Measurements from ENCODE around the gene CD300LB.
"Not testable (repeated sequence)": the region's sequence is repeated elsewhere in the genome, so short reads cannot be mapped to it uniquely, and the experiment has no call there.

The CD300LB gene

GRCh38 chr17:74513987-74514631, 17.2 kb downstream of the CD300LB start:
- H3K4me2 ChIP-seq (ENCODE audit: low read depth, low read length, poor library complexity, severe bottlenecking) = no peak overlapping the region
- TF ChIP-seq EZH2phosphoT487 (conservative IDR thresholded peaks at IDR 0.05; ENCODE audit: low read length) = no peak
- no peak for TF ChIP-seq CTCF (IDR thresholded peaks at IDR 0.05; ENCODE audit: insufficient read depth, low read length, poor library complexity, severe bottlenecking)
- no peaks in the 10 kb centered on the region for H4K20me1 ChIP-seq (ENCODE audit: low read depth, low read length)
- no peak overlapping the region for H3K9ac ChIP-seq (ENCODE audit: low read length)
- H3K27ac ChIP-seq (ENCODE audit: low read depth, low read length) = no peak overlapping the region
- H3F3A ChIP-seq (ENCODE audit: insufficient read depth) = peaks cover 6% of the 10 kb centered on the region; the same call in 1 of the 2 replicates
- no peaks in the 10 kb centered on the region for H3K9me2 ChIP-seq (replicated peaks; ENCODE audit: insufficient read depth, low read length)
- H3K27me3 ChIP-seq (ENCODE audit: low read length) = no peaks in the 10 kb centered on the region
- no peaks in the 10 kb centered on the region for H3K79me2 ChIP-seq (ENCODE audit: insufficient read depth, low read length)
- no peak overlapping the region for H3K4me3 ChIP-seq (ENCODE audit: insufficient read depth, low read length, poor library complexity, severe bottlenecking)
- H3K9me3 ChIP-seq (ENCODE audit: insufficient read depth, low read length) = peaks cover 18% of the 10 kb centered on the region; the same call in 1 of the 2 replicates
- H2AFZ ChIP-seq (ENCODE audit: low read depth, low read length, severe bottlenecking) = no peak overlapping the region
- no peaks in the 10 kb centered on the region for H3K36me3 ChIP-seq (ENCODE audit: low read length)

DNA sequence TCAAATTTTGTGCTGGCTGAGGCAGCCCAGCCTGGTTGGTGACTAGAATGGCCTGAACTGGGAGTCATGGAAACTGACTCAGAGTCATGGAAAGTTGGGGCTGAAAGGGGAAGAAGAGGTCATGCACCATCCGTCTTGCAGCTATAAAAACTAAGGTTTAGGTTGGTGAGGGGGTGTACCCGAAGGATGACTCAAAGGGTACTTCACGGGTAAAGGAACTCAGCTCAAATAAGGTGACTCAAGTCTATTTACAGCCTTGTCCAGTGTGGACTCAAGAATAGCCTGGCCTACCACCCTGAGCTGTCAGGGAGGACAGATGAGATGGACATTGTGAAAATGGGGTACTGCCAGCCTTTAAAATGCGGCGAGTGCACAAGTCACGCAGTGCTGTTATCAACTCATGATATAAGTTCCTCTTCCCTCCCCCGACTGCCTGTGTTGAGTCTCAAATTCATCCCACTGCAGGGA, 18.6 kb downstream of the CD300LB start:
- Histone ChIP-seq H4K20me1 (ENCODE audit: low read depth, low read length) (no peaks in the 10 kb centered on the region), H3K27me3 (ENCODE audit: low read length) (no peaks in the 10 kb centered on the region), H3K4me3 (ENCODE audit: insufficient read depth, low read length, poor library complexity, severe bottlenecking) (no peak overlapping the region), H3K79me2 (ENCODE audit: insufficient read depth, low read length) (no peaks in the 10 kb centered on the region), H2AFZ (ENCODE audit: low read depth, low read length, severe bottlenecking) (no peak overlapping the region), H3F3A (ENCODE audit: insufficient read depth) (peaks cover 6% of the 10 kb centered on the region; the same call in 1 of the 2 replicates), H3K9ac (ENCODE audit: low read length) (no peak overlapping the region), H3K9me3 (ENCODE audit: insufficient read depth, low read length) (peaks cover 13% of the 10 kb centered on the region; the same call in 1 of the 2 replicates), H3K9me2 (replicated peaks; ENCODE audit: insufficient read depth, low read length) (no peaks in the 10 kb centered on the region), H3K27ac (ENCODE audit: low read depth, low read length) (no peak overlapping the region), H3K4me2 (ENCODE audit: low read depth, low read length, poor library complexity, severe bottlenecking) (no peak overlapping the region), H3K36me3 (ENCODE audit: low read length) (no peaks in the 10 kb centered on the region)
- TF ChIP-seq EZH2phosphoT487 (conservative IDR thresholded peaks at IDR 0.05; ENCODE audit: low read length) (no peak), CTCF (IDR thresholded peaks at IDR 0.05; ENCODE audit: insufficient read depth, low read length, poor library complexity, severe bottlenecking) (no peak)

- Histone ChIP-seq H3K9me2 (replicated peaks; ENCODE audit: insufficient read depth, low read length) (no peaks in the 10 kb centered on the region), H3K36me3 (ENCODE audit: low read length) (no peaks in the 10 kb centered on the region), H3F3A (ENCODE audit: insufficient read depth) (peaks cover 6% of the 10 kb centered on the region; the same call in 1 of the 2 replicates), H3K4me2 (ENCODE audit: low read depth, low read length, poor library complexity, severe bottlenecking) (no peak overlapping the region), H3K27me3 (ENCODE audit: low read length) (no peaks in the 10 kb centered on the region), H2AFZ (ENCODE audit: low read depth, low read length, severe bottlenecking) (no peak overlapping the region), H3K79me2 (ENCODE audit: insufficient read depth, low read length) (no peaks in the 10 kb centered on the region), H3K4me3 (ENCODE audit: insufficient read depth, low read length, poor library complexity, severe bottlenecking) (no peak overlapping the region), H3K27ac (ENCODE audit: low read depth, low read length) (no peak overlapping the region), H4K20me1 (ENCODE audit: low read depth, low read length) (no peaks in the 10 kb centered on the region), H3K9ac (ENCODE audit: low read length) (no peak overlapping the region), H3K9me3 (ENCODE audit: insufficient read depth, low read length) (peaks cover 13% of the 10 kb centered on the region; the same call in 1 of the 2 replicates)
- no peak for TF ChIP-seq EZH2phosphoT487 (conservative IDR thresholded peaks at IDR 0.05; ENCODE audit: low read length)
Observed at GRCh38 chr17:74512036-74512435, 19.2 kb downstream of the CD300LB start.

- H3F3A ChIP-seq (ENCODE audit: insufficient read depth) = no peaks in the 10 kb centered on the region
- H2AFZ ChIP-seq (ENCODE audit: low read depth, low read length, severe bottlenecking) = no peak overlapping the region
- H3K9me2 ChIP-seq (replicated peaks; ENCODE audit: insufficient read depth, low read length) = no peaks in the 10 kb centered on the region
- no peaks in the 10 kb centered on the region for H4K20me1 ChIP-seq (ENCODE audit: low read depth, low read length)
- H3K9me3 ChIP-seq (ENCODE audit: insufficient read depth, low read length) = no peaks in the 10 kb centered on the region
- H3K27ac ChIP-seq (ENCODE audit: low read depth, low read length) = no peak overlapping the region
- no peaks in the 10 kb centered on the region for H3K36me3 ChIP-seq (ENCODE audit: low read length)
- no peak overlapping the region for H3K4me2 ChIP-seq (ENCODE audit: low read depth, low read length, poor library complexity, severe bottlenecking)
- no peak overlapping the region for H3K9ac ChIP-seq (ENCODE audit: low read length)
- H3K79me2 ChIP-seq (ENCODE audit: insufficient read depth, low read length) = no peaks in the 10 kb centered on the region
- H3K4me3 ChIP-seq (ENCODE audit: insufficient read depth, low read length, poor library complexity, severe bottlenecking) = no peak overlapping the region
- H3K27me3 ChIP-seq (ENCODE audit: low read length) = no peaks in the 10 kb centered on the region
- TF ChIP-seq EZH2phosphoT487 (conservative IDR thresholded peaks at IDR 0.05; ENCODE audit: low read length) (no peak), CTCF (IDR thresholded peaks at IDR 0.05; ENCODE audit: insufficient read depth, low read length, poor library complexity, severe bottlenecking) (no peak)
Observed at GRCh38 chr17:74508156-74508555, 23.1 kb downstream of the CD300LB start.

GRCh38 chr17:74503949-74504348, 27.3 kb downstream of the CD300LB start:
- not testable (repeated sequence) for H2AFZ ChIP-seq (ENCODE audit: low read depth, low read length, severe bottlenecking); H3F3A ChIP-seq (ENCODE audit: insufficient read depth); H4K20me1 ChIP-seq (ENCODE audit: low read depth, low read length); H3K9ac ChIP-seq (ENCODE audit: low read length); H3K9me2 ChIP-seq (replicated peaks; ENCODE audit: insufficient read depth, low read length); H3K4me3 ChIP-seq (ENCODE audit: insufficient read depth, low read length, poor library complexity, severe bottlenecking); H3K9me3 ChIP-seq (ENCODE audit: insufficient read depth, low read length); H3K27me3 ChIP-seq (ENCODE audit: low read length); H3K4me2 ChIP-seq (ENCODE audit: low read depth, low read length, poor library complexity, severe bottlenecking); H3K27ac ChIP-seq (ENCODE audit: low read depth, low read length); H3K79me2 ChIP-seq (ENCODE audit: insufficient read depth, low read length); H3K36me3 ChIP-seq (ENCODE audit: low read length)

Measured in SU-DHL-6 (cell line).